GM19468 (cell line): Measurements from ENCODE around the gene OR2T3.
"Not testable (repeated sequence)": the region's sequence is repeated elsewhere in the genome, so short reads cannot be mapped to it uniquely, and the experiment has no call there.

Source experiments
- ATAC-seq: cut with Tn5 transposase; IDR thresholded peaks from one replicate; pipeline ENCODE4 v1.9.1; 2021; ENCODE audit warnings: mild to moderate bottlenecking, moderate library complexity, moderate number of reproducible peaks; ENCODE audit not compliant: unreplicated experiment; ENCODE audit errors: extremely low read depth

Gene OR2T3

GRCh38 chr1:248459117-248459516 is 14.0 kb upstream of the OR2T3 start:
- ATAC-seq, result not testable (repeated sequence)

GRCh38 chr1:248471154-248471553 is 2.0 kb upstream of the OR2T3 start:
- no peak for ATAC-seq

GRCh38 chr1:248472111-248472510 is 1.0 kb upstream of the OR2T3 start:
- ATAC-seq, result not testable (repeated sequence)

GRCh38 chr1:248475660-248476059 is 2.5 kb downstream of the OR2T3 start:
- peak; percentile 77 for ATAC-seq

- ATAC-seq, result peak; percentile 43
These were observed 8.8 kb downstream of the OR2T3 start for GRCh38 chr1:248481686-248482579.

- ATAC-seq, result not testable (repeated sequence)
These were observed 15.1 kb downstream of the OR2T3 start, which contains the start of gene OR2T5 for GRCh38 chr1:248488289-248488688. OR2T5 (plus strand) TSS chr1:248488589; CDS start chr1:248488589, 0 bp downstream.

- not testable (repeated sequence) for ATAC-seq
These were observed 23.5 kb downstream of the OR2T3 start for GRCh38 chr1:248496661-248497060.

- ATAC-seq, result not testable (repeated sequence)
These were observed 27.3 kb downstream of the OR2T3 start for GRCh38 chr1:248500305-248501035.

- not testable (repeated sequence) for ATAC-seq
These were observed 34.6 kb downstream of the OR2T3 start, which contains the start of gene OR2G6 for GRCh38 chr1:248507773-248508172. OR2G6 (plus strand) TSS chr1:248508073; CDS start chr1:248521647, 13,574 bp downstream.

- not testable (repeated sequence) for ATAC-seq
These were observed 37.1 kb downstream of the OR2T3 start for GRCh38 chr1:248510217-248510616.

- no peak for ATAC-seq
These were observed 48.7 kb downstream of the OR2T3 start for GRCh38 chr1:248521856-248522255.
